PFSK-1 (cell line): ENCODE data around the gene RIPOR3.

Experiments
- POLR2AphosphoS5 ChIP-seq: IDR thresholded peaks from 2 replicates; pipeline ENCODE4 v1.6.1; 2012; ENCODE audit warnings: low read depth, mild to moderate bottlenecking, control low read depth, low read length, moderate library complexity
- REST ChIP-seq, 2 experiments: IDR thresholded peaks; 2 replicates each; pipeline versions ENCODE4 v1.6.1 to v1.8.0; 2011 to 2012; ENCODE audit warnings: low read depth in 2 of 2, low read length in 2 of 2, control low read depth in 1 of 2, inconsistent platforms in 1 of 2, mild to moderate bottlenecking in 1 of 2, moderate library complexity in 1 of 2; ENCODE audit not compliant: insufficient read depth in 1 of 2
- SIN3A ChIP-seq: IDR thresholded peaks from 2 replicates; pipeline ENCODE4 v1.6.1; 2012; ENCODE audit warnings: mild to moderate bottlenecking, low read length, moderate library complexity, borderline replicate concordance; ENCODE audit not compliant: insufficient read depth

GRCh38 chr20:50584687-50585086 lies 106.7 kb downstream of the RIPOR3 start:
- TF ChIP-seq SIN3A (no peak), POLR2AphosphoS5 (no peak), REST (IDR thresholded peaks at IDR 0.05; ENCODE audit: insufficient read depth in 1 of 2, low read depth in 2 of 2, low read length in 2 of 2) (no peak)
